ENCODE results near the gene IFNLR1. TPM values are rescaled to one million over a fixed set of nuclear protein-coding genes. Genes with fewer than 3 reads are reported as not detected.

The IFNLR1 gene
- total RNA-seq, 1 experiment from 2014 or later, result 9.6 TPM

GRCh38 chr1:24204116-24204515 is 17.0 kb upstream of the IFNLR1 start:
- peaks cover 14 to 33% of the 10 kb centered on the region in 2 experiments for H3K4me1 Mint-ChIP-seq
- H3K9me3 Mint-ChIP-seq, result no peaks in the 10 kb centered on the region
- Histone ChIP-seq H2BK12ac (ENCODE audit: insufficient read length, low read depth, low read length) (no peak overlapping the region), H2AK5ac (ENCODE audit: insufficient read length, low read length) (no peak overlapping the region), H3K79me2 (ENCODE audit: insufficient read depth, low read length) (no peaks in the 10 kb centered on the region), H3K14ac (ENCODE audit: insufficient read depth, low read length) (no peak overlapping the region), H3K9me3 (ENCODE audit: control insufficient read depth, low read depth, low read length) (no peaks in the 10 kb centered on the region), H2BK5ac (ENCODE audit: insufficient read length, low read length) (no peak overlapping the region), H4K20me1 (ENCODE audit: control insufficient read depth, insufficient read depth, insufficient read length) (no peaks in the 10 kb centered on the region), H3K23me2 (ENCODE audit: insufficient read length, low read depth, low read length, poor library complexity, severe bottlenecking) (no peaks in the 10 kb centered on the region), H2AFZ (ENCODE audit: low read length) (no peak overlapping the region), H2BK20ac (ENCODE audit: low read depth, low read length, poor library complexity, severe bottlenecking) (no peak overlapping the region), H3K4ac (ENCODE audit: low read depth, low read length) (no peak overlapping the region), H4K8ac (replicated peaks; ENCODE audit: insufficient read length, low read depth, low read length) (no peak overlapping the region), H3T11ph (ENCODE audit: low read length) (no peak overlapping the region), H3K18ac (ENCODE audit: insufficient read length, low read depth, low read length) (no peak overlapping the region), H3K9ac (ENCODE audit: extremely low read depth, insufficient read length, low read length) (no peak overlapping the region), H4K5ac (ENCODE audit: insufficient read length, low read depth, low read length) (no peak overlapping the region), H3K23ac (ENCODE audit: insufficient read length, low read depth, low read length) (no peak overlapping the region), H3K4me1 (ENCODE audit: insufficient read depth, low read length) (no peaks in the 10 kb centered on the region; the same call in 1 of the 2 replicates), H3K56ac (ENCODE audit: insufficient read length, low read depth, low read length) (no peak overlapping the region), H2BK120ac (ENCODE audit: low read depth, low read length, poor library complexity, severe bottlenecking) (no peak overlapping the region), H3K79me1 (ENCODE audit: insufficient read depth, low read depth, low read length, poor library complexity, severe bottlenecking) (no peaks in the 10 kb centered on the region), H3K27ac (ENCODE audit: insufficient read length, low read depth, low read length) (no peak overlapping the region), H3K4me2 (ENCODE audit: insufficient read depth, insufficient read length, low read length) (no peak overlapping the region), H4K91ac (ENCODE audit: insufficient read length, low read depth, low read length) (no peak overlapping the region), H2BK15ac (ENCODE audit: low read depth, low read length) (no peak overlapping the region), H3K27me3 (ENCODE audit: insufficient read depth, low read length) (no peaks in the 10 kb centered on the region)
- TF ChIP-seq CTCF (conservative IDR thresholded peaks at IDR 0.05), result no peak
- H3K27ac Mint-ChIP-seq, result no peak overlapping the region
- DNase-seq, result no peak
- no peaks in the 10 kb centered on the region for H3K27me3 Mint-ChIP-seq (ENCODE audit: low read depth)
- no CpG with 5 or more reads among the region's 8 CpGs for WGBS (ENCODE audit: extremely low coverage, insufficient read length, low lambda C conversion rate)
- no peaks in the 10 kb centered on the region for H3K36me3 Mint-ChIP-seq (ENCODE audit: insufficient read depth in 1 of 3, low read depth in 3 of 3)
- no peak overlapping the region for H3K4me3 Mint-ChIP-seq

Measured in H9 (cell line).